Breast epithelium (tissue), 3 donors: Measurements from ENCODE around the gene NKD2.

Experiments
- POLR2A ChIP-seq: fragments of 450-650 bp; IDR thresholded peaks from one replicate; pipeline ENCODE4 v1.6.1; 2016; ENCODE audit warnings: antibody characterized with exemption, mild to moderate bottlenecking, moderate library complexity
- TF ChIP-seq, protein P1 (sequence below), 3 donors: fragments of 450-650 bp; IDR thresholded peaks; one replicate each; pipeline ENCODE4 v1.5.1; 2016 to 2017; ENCODE audit warnings: antibody characterized with exemption in 3 of 3, mild to moderate bottlenecking in 3 of 3, moderate library complexity in 3 of 3

DNA sequence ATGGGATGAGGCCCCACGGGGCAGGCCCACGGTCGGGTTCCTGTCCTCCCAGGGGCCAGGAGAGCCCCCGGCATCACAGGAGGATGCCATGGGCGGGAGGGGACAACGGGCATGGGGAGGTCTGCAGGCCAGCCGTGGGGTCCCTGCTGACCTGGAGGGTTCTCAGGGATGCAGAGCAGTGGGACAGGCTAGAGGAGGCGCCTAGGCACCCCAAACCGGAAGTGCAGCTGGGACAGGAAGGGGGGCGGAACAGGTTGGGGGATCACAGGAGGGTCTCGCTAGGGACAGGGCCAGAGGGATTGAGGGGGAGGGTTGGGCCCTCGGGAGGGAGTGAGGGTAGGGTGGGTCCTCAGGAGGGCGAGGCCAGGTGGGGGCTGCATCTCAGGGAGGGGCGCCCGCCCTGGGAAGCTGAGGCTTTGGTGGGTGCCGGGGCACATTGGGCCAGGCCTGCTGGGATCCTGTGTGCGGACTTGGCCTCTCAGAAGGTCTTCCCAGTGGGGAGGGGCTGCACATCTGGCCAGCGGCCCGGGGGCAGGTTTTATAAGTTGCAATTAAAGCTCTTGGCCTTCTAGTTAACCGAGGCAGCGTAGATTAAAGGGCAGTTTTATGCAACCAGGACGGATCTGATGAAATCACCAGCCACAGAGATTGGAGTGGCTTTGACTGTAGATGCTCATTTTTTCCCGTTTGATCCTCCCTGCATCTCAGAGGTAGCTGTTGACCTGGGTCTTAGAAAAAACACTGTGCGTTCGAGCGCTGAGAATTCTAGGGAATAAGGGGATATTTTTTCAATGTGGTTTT lies 20.1 kb downstream of the NKD2 start:
- TF ChIP-seq, protein P1, sequence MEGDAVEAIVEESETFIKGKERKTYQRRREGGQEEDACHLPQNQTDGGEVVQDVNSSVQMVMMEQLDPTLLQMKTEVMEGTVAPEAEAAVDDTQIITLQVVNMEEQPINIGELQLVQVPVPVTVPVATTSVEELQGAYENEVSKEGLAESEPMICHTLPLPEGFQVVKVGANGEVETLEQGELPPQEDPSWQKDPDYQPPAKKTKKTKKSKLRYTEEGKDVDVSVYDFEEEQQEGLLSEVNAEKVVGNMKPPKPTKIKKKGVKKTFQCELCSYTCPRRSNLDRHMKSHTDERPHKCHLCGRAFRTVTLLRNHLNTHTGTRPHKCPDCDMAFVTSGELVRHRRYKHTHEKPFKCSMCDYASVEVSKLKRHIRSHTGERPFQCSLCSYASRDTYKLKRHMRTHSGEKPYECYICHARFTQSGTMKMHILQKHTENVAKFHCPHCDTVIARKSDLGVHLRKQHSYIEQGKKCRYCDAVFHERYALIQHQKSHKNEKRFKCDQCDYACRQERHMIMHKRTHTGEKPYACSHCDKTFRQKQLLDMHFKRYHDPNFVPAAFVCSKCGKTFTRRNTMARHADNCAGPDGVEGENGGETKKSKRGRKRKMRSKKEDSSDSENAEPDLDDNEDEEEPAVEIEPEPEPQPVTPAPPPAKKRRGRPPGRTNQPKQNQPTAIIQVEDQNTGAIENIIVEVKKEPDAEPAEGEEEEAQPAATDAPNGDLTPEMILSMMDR (IDR thresholded peaks at IDR 0.05) = no peak
- TF ChIP-seq POLR2A = no peak
